Measurements from ENCODE around the gene USP17L30.
"Not testable (repeated sequence)": the region's sequence is repeated elsewhere in the genome, so short reads cannot be mapped to it uniquely, and the experiment has no call there.

USP17L30 gene

GRCh38 chr4:9362829-9363228, at the start of gene USP17L30:
TSS of gene USP17L30 (plus strand) at chr4:9363129. CDS start at chr4:9363129, 0 bp downstream.
- not testable (repeated sequence) for DNase-seq

GRCh38 chr4:9324191-9324590, 38.7 kb upstream of the USP17L30 start:
- not testable (repeated sequence) for DNase-seq

- not testable (repeated sequence) for DNase-seq
These were observed 38.1 kb upstream of the USP17L30 start, which contains the start of gene USP17L24 for GRCh38 chr4:9324865-9325264. TSS of gene USP17L24 (plus strand) at chr4:9325165. CDS start at chr4:9325165, 0 bp downstream.

- not testable (repeated sequence) for DNase-seq
These were observed 33.3 kb upstream of the USP17L30 start, which contains the start of gene USP17L25 for GRCh38 chr4:9329611-9330010. TSS of gene USP17L25 (plus strand) at chr4:9329911. CDS start at chr4:9329911, 0 bp downstream.

GRCh38 chr4:9334358-9334757, 28.6 kb upstream of the USP17L30 start, which contains the start of gene USP17L26:
TSS of gene USP17L26 (plus strand) at chr4:9334658. CDS start at chr4:9334658, 0 bp downstream.
- DNase-seq = not testable (repeated sequence)

GRCh38 chr4:9339103-9339502, 23.8 kb upstream of the USP17L30 start, which contains the start of gene USP17L5:
TSS of gene USP17L5 (plus strand) at chr4:9339403. CDS start at chr4:9339403, 0 bp downstream.
- DNase-seq = not testable (repeated sequence)

GRCh38 chr4:9343848-9344247, 19.1 kb upstream of the USP17L30 start, which contains the start of gene USP17L27:
TSS of gene USP17L27 (plus strand) at chr4:9344148. CDS start at chr4:9344148, 0 bp downstream.
- DNase-seq = not testable (repeated sequence)

- not testable (repeated sequence) for DNase-seq
These were observed 14.3 kb upstream of the USP17L30 start, which contains the start of gene USP17L28 for GRCh38 chr4:9348593-9348992. TSS of gene USP17L28 (plus strand) at chr4:9348893. CDS start at chr4:9348893, 0 bp downstream.

GRCh38 chr4:9350866-9351265, 12.1 kb upstream of the USP17L30 start:
- DNase-seq = not testable (repeated sequence)

GRCh38 chr4:9353338-9353737, 9.6 kb upstream of the USP17L30 start, which contains the start of gene USP17L29:
TSS of gene USP17L29 (plus strand) at chr4:9353638. CDS start at chr4:9353638, 0 bp downstream.
- not testable (repeated sequence) for DNase-seq

- DNase-seq = not testable (repeated sequence)
These were observed 17.0 kb downstream of the USP17L30 start for GRCh38 chr4:9379881-9380280.

GRCh38 chr4:9381012-9381534, 18.1 kb downstream of the USP17L30 start:
- DNase-seq = not testable (repeated sequence)

- DNase-seq = no peak
These were observed 21.2 kb downstream of the USP17L30 start for GRCh38 chr4:9384126-9384525.

GRCh38 chr4:9389001-9389400, 26.1 kb downstream of the USP17L30 start:
- DNase-seq = not testable (repeated sequence)

GRCh38 chr4:9405774-9406173, 42.8 kb downstream of the USP17L30 start:
- not testable (repeated sequence) for DNase-seq

GRCh38 chr4:9406491-9406890, 43.6 kb downstream of the USP17L30 start:
- not testable (repeated sequence) for DNase-seq

- no peak for DNase-seq
These were observed 46.9 kb downstream of the USP17L30 start for GRCh38 chr4:9409793-9410192.
